ENCODE measurements around the gene SSH2.

Gene SSH2

GRCh38 chr17:29583324-29584248 is 346.4 kb downstream of the SSH2 start:
- DNase-seq = no peak

DNA sequence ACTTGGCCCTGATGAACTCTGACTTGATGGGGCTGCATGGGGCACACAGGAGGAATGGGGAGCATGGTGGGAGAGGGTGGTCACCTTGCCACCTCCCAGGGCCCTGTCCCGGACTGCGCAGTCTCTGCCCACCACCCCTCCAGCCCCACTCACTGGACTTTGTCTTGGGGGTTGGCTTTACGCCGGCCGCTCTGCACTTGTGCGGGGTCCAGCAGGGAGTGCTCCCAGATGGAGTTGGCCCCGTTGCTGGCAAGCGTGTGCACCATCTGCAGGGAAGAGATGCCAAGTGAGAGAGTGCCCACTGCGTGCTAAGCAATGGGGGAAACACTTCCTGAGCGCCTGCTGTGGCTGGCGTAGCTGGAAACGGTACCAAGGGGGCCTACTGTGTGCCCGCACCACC is 347.3 kb downstream of the SSH2 start:
- DNase-seq = no peak

DNA sequence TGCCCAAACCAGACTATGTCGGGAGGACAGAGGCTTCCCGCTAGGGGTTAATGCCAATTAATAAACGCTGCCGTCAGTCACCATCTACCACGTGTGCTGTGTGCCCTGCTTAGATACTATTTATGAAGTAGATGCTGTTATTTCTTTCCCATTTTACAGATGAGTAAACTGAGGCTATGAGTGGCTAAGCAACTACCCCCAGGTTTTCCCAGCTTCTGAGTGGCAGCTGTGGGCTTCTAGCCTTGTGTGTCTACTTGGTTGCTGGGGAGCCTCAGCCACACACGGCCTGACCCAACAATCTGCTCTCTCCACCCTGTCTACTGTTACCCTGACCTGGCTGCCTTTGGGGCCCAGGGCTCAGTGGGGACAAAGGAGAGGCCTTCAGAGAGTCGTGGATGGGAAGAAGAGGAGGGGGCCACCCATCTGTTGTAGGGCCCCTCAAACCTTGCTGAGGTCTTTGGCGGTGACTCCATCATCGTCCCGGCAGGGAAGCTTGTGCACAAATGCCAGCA is 347.7 kb downstream of the SSH2 start:
- no peak for DNase-seq

- DNase-seq = no peak
Measured at GRCh38 chr17:29581583-29582253, 348.3 kb downstream of the SSH2 start.

GRCh38 chr17:29579866-29580771 is 349.9 kb downstream of the SSH2 start:
- DNase-seq = peak; percentile 88

DNA sequence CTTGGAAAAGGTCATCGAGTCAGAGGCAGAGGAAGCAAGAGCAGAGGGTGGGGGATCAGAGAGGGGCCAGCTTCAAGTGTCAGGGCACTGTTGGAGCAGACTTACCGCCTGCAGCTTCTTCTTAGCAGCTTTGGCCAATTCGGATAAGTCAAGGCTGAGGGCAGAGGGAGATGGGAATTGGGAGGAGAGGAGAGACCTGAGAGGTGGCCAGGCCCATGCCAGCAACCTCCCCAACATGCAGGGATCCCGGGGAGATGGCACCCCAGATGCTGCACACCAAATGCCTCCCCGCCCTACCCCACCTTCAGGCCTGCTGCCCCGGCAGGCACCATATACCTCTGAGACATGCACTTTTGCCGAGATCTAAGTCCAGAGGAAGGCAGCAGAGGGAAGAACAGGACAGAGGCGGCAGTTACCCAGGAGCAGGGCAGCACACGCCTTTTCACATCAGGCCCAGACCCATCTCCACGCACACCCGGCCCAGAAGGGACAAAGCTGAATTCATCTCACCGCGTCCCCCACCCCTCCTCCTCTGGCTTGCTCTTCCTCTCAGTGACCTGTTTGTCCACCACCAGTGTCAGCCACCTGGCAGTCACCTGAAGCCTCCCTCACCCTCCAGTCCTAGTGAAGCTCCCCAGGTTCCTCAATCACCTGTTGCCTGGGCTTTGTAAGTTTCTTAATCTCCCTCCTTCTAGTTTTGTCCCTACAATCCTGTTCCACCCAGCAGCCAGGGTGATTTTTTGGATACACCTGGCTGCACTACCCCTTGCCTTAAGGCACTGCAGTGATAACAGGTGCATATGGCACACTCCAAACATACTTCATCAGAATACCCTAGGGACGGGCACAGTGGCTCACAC is 351.2 kb downstream of the SSH2 start:
- DNase-seq = no peak

DNA sequence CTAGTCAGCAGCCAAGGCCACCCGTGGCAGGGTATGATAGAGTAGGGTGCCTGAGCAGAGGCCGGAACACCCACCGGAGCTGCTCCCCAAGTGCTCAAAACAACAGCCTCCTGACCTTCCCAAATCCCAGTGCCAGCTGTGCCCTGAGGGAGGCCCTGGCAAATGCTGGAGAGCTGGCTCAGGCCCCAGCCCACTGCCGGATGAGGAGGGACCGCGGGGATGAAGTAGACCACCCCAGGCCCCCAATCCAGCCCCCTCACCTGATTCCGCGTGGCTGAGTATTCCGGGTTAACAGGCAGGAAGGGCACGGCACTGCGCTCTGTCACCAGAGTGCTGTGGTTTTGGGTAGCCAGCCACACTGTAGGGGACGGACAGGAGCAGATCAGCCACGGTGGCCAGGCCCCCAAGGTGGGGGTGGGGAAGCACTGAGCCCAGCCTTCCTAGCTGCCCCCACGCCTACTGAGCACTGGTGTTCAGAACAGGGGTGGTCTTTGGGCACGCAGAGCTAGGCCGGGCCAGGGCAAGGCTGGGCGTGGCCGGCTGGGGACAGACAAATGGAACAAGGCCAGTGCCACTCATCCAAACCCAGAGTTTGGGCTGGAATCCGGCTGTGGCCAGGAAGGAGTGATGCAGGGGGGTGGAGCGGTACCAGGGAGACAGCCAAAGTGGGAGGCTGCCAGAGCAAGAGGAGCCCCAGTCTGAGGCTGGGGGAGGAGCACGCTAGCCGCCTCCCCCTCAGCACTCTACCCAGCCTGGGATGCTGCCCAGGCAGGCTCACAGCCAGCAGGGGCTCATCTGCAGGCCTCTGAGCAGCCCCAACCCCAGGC is 352.4 kb downstream of the SSH2 start:
- DNase-seq = no peak

DNA sequence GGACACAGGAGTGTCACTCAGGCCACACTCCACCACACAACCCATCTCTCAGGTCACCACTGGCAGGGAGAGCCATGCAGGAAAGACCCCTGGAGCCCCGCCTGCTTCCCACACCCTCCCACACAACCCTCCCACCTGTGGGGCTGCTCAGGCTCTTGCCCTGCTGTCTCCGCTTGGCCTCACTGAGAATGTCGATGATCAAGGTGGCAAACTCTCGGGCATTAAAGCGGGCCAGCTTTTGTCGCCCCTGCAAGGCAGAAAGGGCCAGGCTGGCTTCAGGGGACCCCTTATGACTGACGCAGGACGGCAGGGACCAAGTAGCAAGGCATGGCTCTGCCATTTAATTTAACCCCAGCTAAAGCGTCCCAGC is 353.0 kb downstream of the SSH2 start:
- no peak for DNase-seq

GRCh38 chr17:29576214-29577000 is 353.6 kb downstream of the SSH2 start:
- no peak for DNase-seq

Measured in CD4-positive, alpha-beta T cell treated with Interleukin-4 for 4 hours (primary cell).